ENCODE measurements around the gene PEAK3.

The PEAK3 gene

GRCh38 chr19:2246801-2247361, 35.1 kb downstream of the PEAK3 start:
- TF ChIP-seq POU2F2 (IDR thresholded peaks at IDR 0.05; ENCODE audit: low read depth, low read length) (no peak), TAF1 (IDR thresholded peaks at IDR 0.05; ENCODE audit: low read depth, low read length) (no peak), PAX5 (IDR thresholded peaks at IDR 0.05; ENCODE audit: insufficient read depth, low read length, severe bottlenecking) (no peak), POLR2AphosphoS5 (IDR thresholded peaks at IDR 0.05; ENCODE audit: low read depth, low read length) (no peak), SPI1 (IDR thresholded peaks at IDR 0.05; ENCODE audit: low read depth, low read length) (no peak), POLR2A (IDR thresholded peaks at IDR 0.05; ENCODE audit: low read depth, low read length) (no peak)
- FAIRE-seq (no peak), DNase-seq (ENCODE audit: insufficient read length, low spot score) (no peak)

- no peak for FAIRE-seq
- no peak for TF ChIP-seq PAX5 (IDR thresholded peaks at IDR 0.05; ENCODE audit: insufficient read depth, low read length, severe bottlenecking)
- TF ChIP-seq SPI1 (IDR thresholded peaks at IDR 0.05; ENCODE audit: low read depth, low read length) = no peak
- DNase-seq (ENCODE audit: insufficient read length, low spot score) = no peak
Observed at GRCh38 chr19:2246014-2246620, 35.9 kb downstream of the PEAK3 start.

- no peak for FAIRE-seq
- TF ChIP-seq TAF1 (IDR thresholded peaks at IDR 0.05; ENCODE audit: low read depth, low read length) (no peak), SPI1 (IDR thresholded peaks at IDR 0.05; ENCODE audit: low read depth, low read length) (no peak), POU2F2 (IDR thresholded peaks at IDR 0.05; ENCODE audit: low read depth, low read length) (no peak), POLR2AphosphoS5 (IDR thresholded peaks at IDR 0.05; ENCODE audit: low read depth, low read length) (no peak), POLR2A (IDR thresholded peaks at IDR 0.05; ENCODE audit: low read depth, low read length) (no peak), PAX5 (IDR thresholded peaks at IDR 0.05; ENCODE audit: insufficient read depth, low read length, severe bottlenecking) (no peak)
- DNase-seq (ENCODE audit: insufficient read length, low spot score) = no peak
Observed at GRCh38 chr19:2245273-2245672, 36.7 kb downstream of the PEAK3 start.

GRCh38 chr19:2244486-2244885, 37.5 kb downstream of the PEAK3 start:
- no peak for DNase-seq (ENCODE audit: insufficient read length, low spot score)
- no peak for FAIRE-seq
- no peak for TF ChIP-seq TAF1 (IDR thresholded peaks at IDR 0.05; ENCODE audit: low read depth, low read length)
- TF ChIP-seq POLR2AphosphoS5 (IDR thresholded peaks at IDR 0.05; ENCODE audit: low read depth, low read length) = no peak
- TF ChIP-seq POLR2A (IDR thresholded peaks at IDR 0.05; ENCODE audit: low read depth, low read length) = no peak
- TF ChIP-seq PAX5 (IDR thresholded peaks at IDR 0.05; ENCODE audit: insufficient read depth, low read length, severe bottlenecking) = no peak
- TF ChIP-seq POU2F2 (IDR thresholded peaks at IDR 0.05; ENCODE audit: low read depth, low read length) = no peak
- no peak for TF ChIP-seq SPI1 (IDR thresholded peaks at IDR 0.05; ENCODE audit: low read depth, low read length)

GRCh38 chr19:2244125-2244411, 37.9 kb downstream of the PEAK3 start:
- FAIRE-seq (no peak), DNase-seq (ENCODE audit: insufficient read length, low spot score) (no peak)
- no peak for TF ChIP-seq POLR2A (IDR thresholded peaks at IDR 0.05; ENCODE audit: low read depth, low read length)
- TF ChIP-seq TAF1 (IDR thresholded peaks at IDR 0.05; ENCODE audit: low read depth, low read length) = no peak
- no peak for TF ChIP-seq POLR2AphosphoS5 (IDR thresholded peaks at IDR 0.05; ENCODE audit: low read depth, low read length)
- no peak for TF ChIP-seq SPI1 (IDR thresholded peaks at IDR 0.05; ENCODE audit: low read depth, low read length)
- no peak for TF ChIP-seq POU2F2 (IDR thresholded peaks at IDR 0.05; ENCODE audit: low read depth, low read length)
- TF ChIP-seq PAX5 (IDR thresholded peaks at IDR 0.05; ENCODE audit: insufficient read depth, low read length, severe bottlenecking) = no peak

- DNase-seq (ENCODE audit: insufficient read length, low spot score) (no peak), FAIRE-seq (no peak)
- TF ChIP-seq TAF1 (IDR thresholded peaks at IDR 0.05; ENCODE audit: low read depth, low read length) (no peak), POLR2A (IDR thresholded peaks at IDR 0.05; ENCODE audit: low read depth, low read length) (no peak), POLR2AphosphoS5 (IDR thresholded peaks at IDR 0.05; ENCODE audit: low read depth, low read length) (no peak), POU2F2 (IDR thresholded peaks at IDR 0.05; ENCODE audit: low read depth, low read length) (no peak), SPI1 (IDR thresholded peaks at IDR 0.05; ENCODE audit: low read depth, low read length) (no peak), PAX5 (IDR thresholded peaks at IDR 0.05; ENCODE audit: insufficient read depth, low read length, severe bottlenecking) (no peak)
Observed at GRCh38 chr19:2243274-2244124, 38.5 kb downstream of the PEAK3 start.

GRCh38 chr19:2242816-2243215, 39.2 kb downstream of the PEAK3 start:
- no peak for FAIRE-seq

GRCh38 chr19:2242092-2242537, 39.9 kb downstream of the PEAK3 start:
- no peak for TF ChIP-seq PAX5 (IDR thresholded peaks at IDR 0.05; ENCODE audit: insufficient read depth, low read length, severe bottlenecking)
- DNase-seq (ENCODE audit: insufficient read length, low spot score) = no peak
- FAIRE-seq = no peak

More at GRCh38 chr19:2242816-2243215, 39.2 kb downstream of the PEAK3 start:
- no peak for TF ChIP-seq PAX5 (IDR thresholded peaks at IDR 0.05; ENCODE audit: insufficient read depth, low read length, severe bottlenecking)
- TF ChIP-seq TAF1 (IDR thresholded peaks at IDR 0.05; ENCODE audit: low read depth, low read length) = no peak
- TF ChIP-seq POU2F2 (IDR thresholded peaks at IDR 0.05; ENCODE audit: low read depth, low read length) = no peak
- TF ChIP-seq POLR2AphosphoS5 (IDR thresholded peaks at IDR 0.05; ENCODE audit: low read depth, low read length) = no peak
- no peak for TF ChIP-seq POLR2A (IDR thresholded peaks at IDR 0.05; ENCODE audit: low read depth, low read length)
- no peak for TF ChIP-seq SPI1 (IDR thresholded peaks at IDR 0.05; ENCODE audit: low read depth, low read length)
- no peak for DNase-seq (ENCODE audit: insufficient read length, low spot score)

- no peak for TF ChIP-seq POLR2AphosphoS5 (IDR thresholded peaks at IDR 0.05; ENCODE audit: low read depth, low read length)
- no peak for TF ChIP-seq PAX5 (IDR thresholded peaks at IDR 0.05; ENCODE audit: insufficient read depth, low read length, severe bottlenecking)
- DNase-seq (ENCODE audit: insufficient read length, low spot score) = no peak
- no peak for FAIRE-seq
Observed at GRCh38 chr19:2240881-2241760, 40.9 kb downstream of the PEAK3 start.

Measured in GM12891 (cell line).